ENCODE measurements around the gene NOL12. TPM values are rescaled to one million over a fixed set of nuclear protein-coding genes. Genes with fewer than 3 reads are reported as not detected.

NOL12 gene
- polyA plus RNA-seq, 1 of the 3 experiments (the other 2 are of a cell fraction), result 52.2 TPM

GRCh38 chr22:37696657-37697537 lies 10.8 kb downstream of the NOL12 start, which contains the start of gene TRIOBP (continued):
- TF ChIP-seq TAF1 (IDR thresholded peaks at IDR 0.05; ENCODE audit: borderline replicate concordance, low read depth, low read length) (peak; percentile 8; the same call in 1 of the 2 replicates), TCF12 (IDR thresholded peaks at IDR 0.05) (peak; percentile 5; the same call in 1 of the 2 replicates), CHD2 (IDR thresholded peaks at IDR 0.05; ENCODE audit: low read length, partially characterized antibody) (peak; percentile 68), REST (IDR thresholded peaks at IDR 0.05; ENCODE audit: low read depth, low read length) (no peak), NRF1 (IDR thresholded peaks at IDR 0.05; ENCODE audit: low read depth, low read length) (peak; percentile 31; the same call in 1 of the 2 replicates), RXRA (IDR thresholded peaks at IDR 0.05; ENCODE audit: borderline replicate concordance, low read depth) (no peak; the same call in 1 of the 2 replicates), SMC3 (IDR thresholded peaks at IDR 0.05; ENCODE audit: low read depth, low read length) (peak; percentile 63), NFIC (IDR thresholded peaks at IDR 0.05; ENCODE audit: borderline replicate concordance) (no peak), RFX5 (IDR thresholded peaks at IDR 0.05; ENCODE audit: low read length) (0 out of 2 replicates have a peak, but pooled peaks have one; percentile 45), CTCF (IDR thresholded peaks at IDR 0.05) (peak; percentile 61), FOXM1 (IDR thresholded peaks at IDR 0.05; ENCODE audit: low read depth) (no peak), MEF2A (IDR thresholded peaks at IDR 0.05; ENCODE audit: borderline replicate concordance, low read depth) (no peak), TEAD4 (IDR thresholded peaks at IDR 0.05; ENCODE audit: borderline replicate concordance, insufficient read depth) (no peak), EP300 (IDR thresholded peaks at IDR 0.05; ENCODE audit: borderline replicate concordance in 1 of 2, low read depth in 1 of 2, low read length in 1 of 2) (peak in 1 of 2 experiments; percentile 24; a peak in 1 of 4 replicates), FOSL2 (IDR thresholded peaks at IDR 0.05; ENCODE audit: borderline replicate concordance, low read depth) (no peak), IRF3 (IDR thresholded peaks at IDR 0.05; ENCODE audit: low read depth, low read length) (no peak), MXI1 (IDR thresholded peaks at IDR 0.05; ENCODE audit: low read depth, low read length) (no peak; the same call in none of the 2 replicates), GATA2 (CRISPR knock-in tag; IDR thresholded peaks at IDR 0.05) (no peak), RCOR1 (IDR thresholded peaks at IDR 0.05; ENCODE audit: low read length) (no peak)

Data from SK-N-SH (cell line).